ENCODE results near the gene ACTN2.

- TF ChIP-seq, protein P1, sequence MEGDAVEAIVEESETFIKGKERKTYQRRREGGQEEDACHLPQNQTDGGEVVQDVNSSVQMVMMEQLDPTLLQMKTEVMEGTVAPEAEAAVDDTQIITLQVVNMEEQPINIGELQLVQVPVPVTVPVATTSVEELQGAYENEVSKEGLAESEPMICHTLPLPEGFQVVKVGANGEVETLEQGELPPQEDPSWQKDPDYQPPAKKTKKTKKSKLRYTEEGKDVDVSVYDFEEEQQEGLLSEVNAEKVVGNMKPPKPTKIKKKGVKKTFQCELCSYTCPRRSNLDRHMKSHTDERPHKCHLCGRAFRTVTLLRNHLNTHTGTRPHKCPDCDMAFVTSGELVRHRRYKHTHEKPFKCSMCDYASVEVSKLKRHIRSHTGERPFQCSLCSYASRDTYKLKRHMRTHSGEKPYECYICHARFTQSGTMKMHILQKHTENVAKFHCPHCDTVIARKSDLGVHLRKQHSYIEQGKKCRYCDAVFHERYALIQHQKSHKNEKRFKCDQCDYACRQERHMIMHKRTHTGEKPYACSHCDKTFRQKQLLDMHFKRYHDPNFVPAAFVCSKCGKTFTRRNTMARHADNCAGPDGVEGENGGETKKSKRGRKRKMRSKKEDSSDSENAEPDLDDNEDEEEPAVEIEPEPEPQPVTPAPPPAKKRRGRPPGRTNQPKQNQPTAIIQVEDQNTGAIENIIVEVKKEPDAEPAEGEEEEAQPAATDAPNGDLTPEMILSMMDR (IDR thresholded peaks at IDR 0.05): no peak
- no peak for TF ChIP-seq POLR2A (IDR thresholded peaks at IDR 0.05)
Observed at GRCh38 chr1:236642763-236643162, 43.5 kb upstream of the ACTN2 start.
